Epithelial cell of proximal tubule (primary cell): ENCODE measurements around the gene CRYM. TPM values are rescaled to one million over a fixed set of nuclear protein-coding genes. Genes with fewer than 3 reads are reported as not detected.
A peak's percentile ranks its signal among the peaks of the same experiment; 100 is the strongest.

Experiments used
- DNase-seq: peaks from one replicate; pipeline ENCODE4 v3.0.0-alpha.2; 2011; ENCODE audit warnings: low read depth
- H3K4me3 ChIP-seq: 2 replicates; pipeline ENCODE4 v1.5.1; 2011; ENCODE audit warnings: low read depth, mild to moderate bottlenecking, low read length
- CTCF ChIP-seq: conservative IDR thresholded peaks from 2 replicates; pipeline ENCODE4 v1.5.1; 2012; ENCODE audit warnings: low read depth, mild to moderate bottlenecking, low read length
- total RNA-seq: library from RNA; depleted of rRNA; stranded (reverse); fragments of >200 nt; gene quantifications from 2 replicates; pipeline ENCODE4 v1.2.3, GENCODE V29; 2015

The CRYM gene
- total RNA-seq, 1 donor from 2014 or later = 17.0 TPM

- DNase-seq = no peak
- H3K4me3 ChIP-seq = peak overlapping the region; percentile 60
- TF ChIP-seq CTCF = no peak
Observed at GRCh38 chr16:21284414-21284813, 6.3 kb upstream of the CRYM start.

DNA sequence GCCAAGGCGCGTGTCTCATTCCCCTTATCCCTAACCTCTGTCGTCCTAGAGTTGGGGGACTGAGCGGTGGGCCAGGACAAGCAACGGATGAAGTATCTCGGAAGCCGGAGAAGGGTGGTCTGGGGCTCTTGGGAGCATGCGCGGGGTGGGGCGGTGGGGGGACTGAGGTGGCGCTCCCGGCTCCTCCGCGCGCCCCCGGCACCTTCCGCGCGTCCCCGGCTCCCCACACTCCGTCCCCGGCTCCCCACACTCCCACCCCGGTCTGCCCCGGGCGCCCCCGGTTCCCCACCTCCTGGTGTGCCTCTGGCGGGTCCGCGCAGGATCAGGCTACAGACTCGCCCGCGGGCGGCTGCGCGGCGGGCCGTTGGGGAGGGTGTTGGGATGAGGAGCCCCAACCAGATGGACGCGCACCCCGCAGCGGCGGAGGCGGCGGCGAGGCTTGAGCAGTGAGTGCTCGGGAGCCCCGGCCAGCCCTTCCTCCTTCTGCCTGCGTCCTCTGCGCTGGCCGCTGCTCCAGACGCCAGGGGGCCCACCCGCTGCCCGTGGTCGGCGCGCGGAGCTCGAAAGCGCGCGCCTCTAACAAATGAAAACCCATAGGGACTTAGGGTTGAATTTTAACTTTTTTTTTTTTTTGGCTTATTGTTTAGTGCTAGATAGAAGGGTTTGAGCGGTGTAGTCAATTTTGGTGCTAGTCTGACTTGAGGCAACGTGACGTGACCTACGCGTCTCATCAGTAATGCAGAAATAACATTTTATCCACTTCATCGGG lies 5.6 kb upstream of the CRYM start:
- DNase-seq = no peak
- H3K4me3 ChIP-seq = peak overlapping the region; percentile 60
- TF ChIP-seq CTCF = peak; percentile 52

DNA sequence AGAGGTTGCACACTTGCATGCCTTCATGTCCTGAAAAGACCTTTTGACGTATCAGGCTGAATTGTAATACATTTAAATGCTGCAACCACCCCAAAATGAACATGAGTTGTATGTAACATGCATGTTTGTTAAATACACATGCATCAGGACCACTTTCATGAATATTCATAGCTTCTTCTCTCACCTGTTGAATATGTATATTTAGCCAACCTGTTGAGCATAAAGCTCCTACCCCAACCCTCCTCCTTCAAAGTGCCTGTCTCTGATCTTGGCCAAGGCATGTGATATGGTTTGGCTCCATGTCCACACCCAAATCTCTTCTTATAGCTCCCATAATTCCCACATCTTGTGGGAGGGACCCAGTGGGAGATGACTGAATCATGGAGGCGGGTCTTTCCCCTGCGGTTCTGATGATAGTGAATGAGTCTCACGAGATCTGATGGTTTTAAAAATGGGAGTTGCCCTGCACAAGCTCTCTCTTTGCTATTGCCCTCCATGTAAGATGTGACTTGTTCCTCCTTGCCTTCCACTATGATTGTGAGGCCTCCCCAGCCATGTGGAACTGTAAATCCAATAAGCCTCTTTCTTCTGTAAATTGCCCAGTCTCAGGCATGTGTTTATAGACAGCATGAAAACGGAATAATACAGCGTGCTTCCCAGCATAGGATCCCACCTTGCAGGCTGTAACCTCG lies 3.8 kb upstream of the CRYM start:
- no peak overlapping the region for H3K4me3 ChIP-seq
- DNase-seq = no peak
- no peak for TF ChIP-seq CTCF

DNA sequence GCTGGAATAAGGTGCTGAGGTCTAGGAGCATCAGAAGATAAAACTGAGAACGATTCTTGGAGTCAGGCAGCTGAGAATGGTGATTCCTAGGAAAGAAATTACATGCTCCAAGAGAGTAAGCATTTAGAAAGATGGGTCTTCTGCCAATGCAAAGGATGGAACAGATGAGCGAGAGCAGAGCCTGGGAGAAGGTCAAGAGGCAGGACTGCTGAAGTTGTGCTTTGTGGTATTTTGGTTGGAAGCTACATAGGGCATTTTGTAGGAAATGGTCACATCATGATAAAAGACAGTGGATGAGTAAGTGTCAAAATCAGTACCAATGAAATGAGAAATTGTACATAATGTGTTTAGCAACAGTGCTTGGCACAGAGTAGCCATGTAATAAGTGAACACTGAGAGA lies 1.4 kb upstream of the CRYM start:
- DNase-seq = no peak
- H3K4me3 ChIP-seq = no peak overlapping the region
- TF ChIP-seq CTCF = no peak

GRCh38 chr16:21277045-21277926 lies 804 bp downstream of the CRYM start:
- H3K4me3 ChIP-seq = peak overlapping the region; percentile 93
- TF ChIP-seq CTCF = no peak
- DNase-seq = no peak

DNA sequence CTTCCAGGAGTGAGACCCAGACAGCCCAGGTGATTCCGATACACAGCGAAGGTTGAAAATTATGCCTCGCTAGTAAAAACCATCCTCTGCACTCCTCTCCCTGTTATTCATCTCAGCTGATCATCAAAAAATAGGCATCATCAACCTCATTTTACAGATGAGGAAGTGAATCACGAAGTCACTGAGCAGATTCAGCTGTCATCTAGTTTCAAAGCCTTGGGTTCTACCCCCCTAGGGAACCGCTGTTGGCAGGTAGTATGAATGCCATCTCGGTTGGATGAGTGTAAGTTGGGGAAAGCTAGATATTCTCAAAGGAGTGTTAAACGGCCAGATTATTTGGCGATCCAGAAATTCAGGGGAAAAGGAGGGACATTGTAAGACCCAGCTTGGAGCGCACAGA lies 2.0 kb downstream of the CRYM start:
- DNase-seq = no peak
- no peak overlapping the region for H3K4me3 ChIP-seq
- no peak for TF ChIP-seq CTCF
